ENCODE data around the gene MGAT2. TPM values are rescaled to one million over a fixed set of nuclear protein-coding genes. Genes with fewer than 3 reads are reported as not detected.

The MGAT2 gene
- total and polyA plus RNA-seq, 9 of the 15 experiments (the other 6 are each of a cell fraction or from before 2014, with no cell fraction given): 0.03 to 33.3 (median 24.6) TPM; not detected in 1

DNA sequence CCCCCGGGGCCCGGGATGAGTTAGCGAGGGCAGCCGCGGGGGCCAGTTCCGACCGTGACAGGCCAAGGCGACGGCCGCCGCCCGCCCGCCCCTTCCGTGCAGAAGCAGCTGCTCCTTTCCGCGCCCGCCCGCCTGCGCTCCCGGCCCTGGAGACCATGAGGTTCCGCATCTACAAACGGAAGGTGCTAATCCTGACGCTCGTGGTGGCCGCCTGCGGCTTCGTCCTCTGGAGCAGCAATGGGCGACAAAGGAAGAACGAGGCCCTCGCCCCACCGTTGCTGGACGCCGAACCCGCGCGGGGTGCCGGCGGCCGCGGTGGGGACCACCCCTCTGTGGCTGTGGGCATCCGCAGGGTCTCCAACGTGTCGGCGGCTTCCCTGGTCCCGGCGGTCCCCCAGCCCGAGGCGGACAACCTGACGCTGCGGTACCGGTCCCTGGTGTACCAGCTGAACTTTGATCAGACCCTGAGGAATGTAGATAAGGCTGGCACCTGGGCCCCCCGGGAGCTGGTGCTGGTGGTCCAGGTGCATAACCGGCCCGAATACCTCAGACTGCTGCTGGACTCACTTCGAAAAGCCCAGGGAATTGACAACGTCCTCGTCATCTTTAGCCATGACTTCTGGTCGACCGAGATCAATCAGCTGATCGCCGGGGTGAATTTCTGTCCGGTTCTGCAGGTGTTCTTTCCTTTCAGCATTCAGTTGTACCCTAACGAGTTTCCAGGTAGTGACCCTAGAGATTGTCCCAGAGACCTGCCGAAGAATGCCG is 699 bp downstream of the MGAT2 start (continued):
- TF ChIP-seq SAP30 (IDR thresholded peaks at IDR 0.05; ENCODE audit: borderline replicate concordance, insufficient read depth, low read depth, low read length, poor library complexity, severe bottlenecking) (no peak), SNRNP70 (optimal IDR thresholded peaks at IDR 0.05; ENCODE audit: low read depth, low read length) (no peak), PHF20 (IDR thresholded peaks at IDR 0.05; ENCODE audit: partially characterized antibody) (no peak), FOS (IDR thresholded peaks at IDR 0.05; ENCODE audit: extremely low read depth, insufficient read length) (no peak), FOXP1 (CRISPR knock-in tag; IDR thresholded peaks at IDR 0.05) (no peak), KAT2B (IDR thresholded peaks at IDR 0.05; ENCODE audit: low read depth, low read length) (no peak), ETV5 (CRISPR knock-in tag; IDR thresholded peaks at IDR 0.05; ENCODE audit: low read depth) (0 out of 2 replicates have a peak, but pooled peaks have one; percentile 19), RBM25 (IDR thresholded peaks at IDR 0.05; ENCODE audit: low read depth, low read length, severe bottlenecking) (no peak), NR2C1 (IDR thresholded peaks at IDR 0.05) (no peak), NR2C1 (tag; IDR thresholded peaks at IDR 0.05) (no peak), SIN3A (IDR thresholded peaks at IDR 0.05; ENCODE audit: borderline replicate concordance in 2 of 2, control insufficient read depth in 1 of 2, low read depth in 2 of 2, low read length in 2 of 2) (peak in 1 of 2 experiments; percentile 5; a peak in 1 of 4 replicates), RBFOX2 (IDR thresholded peaks at IDR 0.05; ENCODE audit: low read depth, low read length) (peak; percentile 10; the same call in 1 of the 2 replicates), RBBP5 (IDR thresholded peaks at IDR 0.05; ENCODE audit: borderline replicate concordance, insufficient read depth, low read length, poor library complexity, severe bottlenecking) (peak; percentile 39), NFE2L1 (tag; IDR thresholded peaks at IDR 0.05; ENCODE audit: borderline replicate concordance, low read depth) (no peak)
- TF ChIP-seq, protein P1, sequence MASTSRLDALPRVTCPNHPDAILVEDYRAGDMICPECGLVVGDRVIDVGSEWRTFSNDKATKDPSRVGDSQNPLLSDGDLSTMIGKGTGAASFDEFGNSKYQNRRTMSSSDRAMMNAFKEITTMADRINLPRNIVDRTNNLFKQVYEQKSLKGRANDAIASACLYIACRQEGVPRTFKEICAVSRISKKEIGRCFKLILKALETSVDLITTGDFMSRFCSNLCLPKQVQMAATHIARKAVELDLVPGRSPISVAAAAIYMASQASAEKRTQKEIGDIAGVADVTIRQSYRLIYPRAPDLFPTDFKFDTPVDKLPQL (IDR thresholded peaks at IDR 0.05; ENCODE audit: extremely low read depth, insufficient read length): no peak
- TF ChIP-seq, protein P2, sequence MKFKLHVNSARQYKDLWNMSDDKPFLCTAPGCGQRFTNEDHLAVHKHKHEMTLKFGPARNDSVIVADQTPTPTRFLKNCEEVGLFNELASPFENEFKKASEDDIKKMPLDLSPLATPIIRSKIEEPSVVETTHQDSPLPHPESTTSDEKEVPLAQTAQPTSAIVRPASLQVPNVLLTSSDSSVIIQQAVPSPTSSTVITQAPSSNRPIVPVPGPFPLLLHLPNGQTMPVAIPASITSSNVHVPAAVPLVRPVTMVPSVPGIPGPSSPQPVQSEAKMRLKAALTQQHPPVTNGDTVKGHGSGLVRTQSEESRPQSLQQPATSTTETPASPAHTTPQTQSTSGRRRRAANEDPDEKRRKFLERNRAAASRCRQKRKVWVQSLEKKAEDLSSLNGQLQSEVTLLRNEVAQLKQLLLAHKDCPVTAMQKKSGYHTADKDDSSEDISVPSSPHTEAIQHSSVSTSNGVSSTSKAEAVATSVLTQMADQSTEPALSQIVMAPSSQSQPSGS (CRISPR knock-in tag; IDR thresholded peaks at IDR 0.05): no peak
- TF ChIP-seq, protein P3, sequence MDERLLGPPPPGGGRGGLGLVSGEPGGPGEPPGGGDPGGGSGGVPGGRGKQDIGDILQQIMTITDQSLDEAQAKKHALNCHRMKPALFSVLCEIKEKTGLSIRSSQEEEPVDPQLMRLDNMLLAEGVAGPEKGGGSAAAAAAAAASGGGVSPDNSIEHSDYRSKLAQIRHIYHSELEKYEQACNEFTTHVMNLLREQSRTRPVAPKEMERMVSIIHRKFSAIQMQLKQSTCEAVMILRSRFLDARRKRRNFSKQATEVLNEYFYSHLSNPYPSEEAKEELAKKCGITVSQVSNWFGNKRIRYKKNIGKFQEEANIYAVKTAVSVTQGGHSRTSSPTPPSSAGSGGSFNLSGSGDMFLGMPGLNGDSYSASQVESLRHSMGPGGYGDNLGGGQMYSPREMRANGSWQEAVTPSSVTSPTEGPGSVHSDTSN (CRISPR knock-in tag; IDR thresholded peaks at IDR 0.05; ENCODE audit: low read depth): no peak
- TF ChIP-seq, protein P3 (tag; conservative IDR thresholded peaks at IDR 0.05; ENCODE audit: low read depth): no peak
- TF ChIP-seq, protein P4, sequence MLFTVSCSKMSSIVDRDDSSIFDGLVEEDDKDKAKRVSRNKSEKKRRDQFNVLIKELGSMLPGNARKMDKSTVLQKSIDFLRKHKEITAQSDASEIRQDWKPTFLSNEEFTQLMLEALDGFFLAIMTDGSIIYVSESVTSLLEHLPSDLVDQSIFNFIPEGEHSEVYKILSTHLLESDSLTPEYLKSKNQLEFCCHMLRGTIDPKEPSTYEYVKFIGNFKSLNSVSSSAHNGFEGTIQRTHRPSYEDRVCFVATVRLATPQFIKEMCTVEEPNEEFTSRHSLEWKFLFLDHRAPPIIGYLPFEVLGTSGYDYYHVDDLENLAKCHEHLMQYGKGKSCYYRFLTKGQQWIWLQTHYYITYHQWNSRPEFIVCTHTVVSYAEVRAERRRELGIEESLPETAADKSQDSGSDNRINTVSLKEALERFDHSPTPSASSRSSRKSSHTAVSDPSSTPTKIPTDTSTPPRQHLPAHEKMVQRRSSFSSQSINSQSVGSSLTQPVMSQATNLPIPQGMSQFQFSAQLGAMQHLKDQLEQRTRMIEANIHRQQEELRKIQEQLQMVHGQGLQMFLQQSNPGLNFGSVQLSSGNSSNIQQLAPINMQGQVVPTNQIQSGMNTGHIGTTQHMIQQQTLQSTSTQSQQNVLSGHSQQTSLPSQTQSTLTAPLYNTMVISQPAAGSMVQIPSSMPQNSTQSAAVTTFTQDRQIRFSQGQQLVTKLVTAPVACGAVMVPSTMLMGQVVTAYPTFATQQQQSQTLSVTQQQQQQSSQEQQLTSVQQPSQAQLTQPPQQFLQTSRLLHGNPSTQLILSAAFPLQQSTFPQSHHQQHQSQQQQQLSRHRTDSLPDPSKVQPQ (CRISPR knock-in tag; IDR thresholded peaks at IDR 0.05; ENCODE audit: borderline replicate concordance): no peak

Data from K562 (cell line).